Measurements from ENCODE around the gene DYNLT2B.

DYNLT2B gene

DNA sequence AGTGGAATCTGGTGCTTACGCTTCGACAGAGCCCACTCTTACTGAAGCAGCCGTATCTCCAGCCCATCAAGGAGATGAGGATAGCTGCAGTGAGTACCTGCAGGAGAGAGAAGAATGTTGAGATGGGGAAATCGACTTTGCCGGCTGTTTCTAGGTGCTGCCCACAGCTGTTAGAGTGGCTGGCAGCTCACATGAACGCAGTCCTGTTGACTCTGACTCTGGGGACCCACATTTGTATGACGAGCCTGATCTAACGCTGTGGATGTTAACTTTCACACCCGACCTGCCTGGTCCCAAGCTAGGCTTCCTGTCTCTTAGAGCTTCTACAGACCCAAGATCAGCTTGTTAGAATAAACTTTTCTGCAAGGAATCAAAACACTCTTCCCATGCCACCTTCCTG is 8.9 kb upstream of the DYNLT2B start:
- H4K20me1 ChIP-seq (ENCODE audit: insufficient read depth, low read length), result no peaks in the 10 kb centered on the region
- H3K9me3 ChIP-seq (ENCODE audit: low read length), result no peaks in the 10 kb centered on the region
- H3K4me1 ChIP-seq (ENCODE audit: insufficient read depth, low read length, severe bottlenecking), result no peaks in the 10 kb centered on the region
- H2AFZ ChIP-seq (ENCODE audit: low read length), result no peak overlapping the region
- H3K79me2 ChIP-seq (ENCODE audit: insufficient read depth, low read length), result no peaks in the 10 kb centered on the region
- H3K4me3 ChIP-seq (ENCODE audit: low read depth, low read length, poor library complexity, severe bottlenecking), result no peak overlapping the region
- H3K9me2 ChIP-seq (ENCODE audit: low read depth, low read length), result no peaks in the 10 kb centered on the region
- no peaks in the 10 kb centered on the region; the same call in 1 of the 2 replicates for H3K27me3 ChIP-seq (ENCODE audit: insufficient read depth, low read length)
- H3K27ac ChIP-seq (ENCODE audit: low read depth, low read length, poor library complexity, severe bottlenecking), result no peak overlapping the region
- no peak overlapping the region for H3K4me2 ChIP-seq (ENCODE audit: low read length)
- no peaks in the 10 kb centered on the region for H3K36me3 ChIP-seq (ENCODE audit: insufficient read depth, low read length)
- no peak overlapping the region for H3K9ac ChIP-seq (ENCODE audit: low read length)
- TF ChIP-seq, protein P1, sequence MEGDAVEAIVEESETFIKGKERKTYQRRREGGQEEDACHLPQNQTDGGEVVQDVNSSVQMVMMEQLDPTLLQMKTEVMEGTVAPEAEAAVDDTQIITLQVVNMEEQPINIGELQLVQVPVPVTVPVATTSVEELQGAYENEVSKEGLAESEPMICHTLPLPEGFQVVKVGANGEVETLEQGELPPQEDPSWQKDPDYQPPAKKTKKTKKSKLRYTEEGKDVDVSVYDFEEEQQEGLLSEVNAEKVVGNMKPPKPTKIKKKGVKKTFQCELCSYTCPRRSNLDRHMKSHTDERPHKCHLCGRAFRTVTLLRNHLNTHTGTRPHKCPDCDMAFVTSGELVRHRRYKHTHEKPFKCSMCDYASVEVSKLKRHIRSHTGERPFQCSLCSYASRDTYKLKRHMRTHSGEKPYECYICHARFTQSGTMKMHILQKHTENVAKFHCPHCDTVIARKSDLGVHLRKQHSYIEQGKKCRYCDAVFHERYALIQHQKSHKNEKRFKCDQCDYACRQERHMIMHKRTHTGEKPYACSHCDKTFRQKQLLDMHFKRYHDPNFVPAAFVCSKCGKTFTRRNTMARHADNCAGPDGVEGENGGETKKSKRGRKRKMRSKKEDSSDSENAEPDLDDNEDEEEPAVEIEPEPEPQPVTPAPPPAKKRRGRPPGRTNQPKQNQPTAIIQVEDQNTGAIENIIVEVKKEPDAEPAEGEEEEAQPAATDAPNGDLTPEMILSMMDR (IDR thresholded peaks at IDR 0.05; ENCODE audit: low read length), result no peak
- TF ChIP-seq EZH2 (IDR thresholded peaks at IDR 0.05; ENCODE audit: borderline replicate concordance, low read length), result no peak
- no peaks in the 10 kb centered on the region for H3F3A ChIP-seq (ENCODE audit: insufficient read depth, low read length)

DNA sequence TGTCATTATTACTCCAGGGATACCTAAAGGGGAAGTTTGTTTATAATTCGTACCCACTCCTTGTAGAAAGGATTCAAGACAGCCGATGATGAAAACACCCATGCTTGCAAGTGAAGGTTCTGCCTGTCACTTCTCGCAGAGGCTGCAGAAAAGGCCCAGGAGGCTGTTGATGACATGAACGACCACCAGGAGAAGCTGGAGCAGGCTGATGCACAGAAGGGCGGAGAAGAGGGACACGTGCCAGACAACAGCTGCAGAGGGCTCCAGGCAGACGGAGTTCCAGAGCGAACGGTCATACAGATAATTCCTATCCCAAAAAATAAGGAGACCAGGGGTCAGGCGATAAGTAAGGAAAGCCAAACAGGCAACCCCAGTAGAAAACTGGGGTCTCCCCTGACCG is 5.7 kb upstream of the DYNLT2B start:
- TF ChIP-seq, protein P1 (IDR thresholded peaks at IDR 0.05; ENCODE audit: low read length), result peak; percentile 30; the same call in 1 of the 2 replicates
- no peak for TF ChIP-seq EZH2 (IDR thresholded peaks at IDR 0.05; ENCODE audit: borderline replicate concordance, low read length)
- Histone ChIP-seq H3K4me3 (ENCODE audit: low read depth, low read length, poor library complexity, severe bottlenecking) (no peak overlapping the region), H3K4me1 (ENCODE audit: insufficient read depth, low read length, severe bottlenecking) (no peaks in the 10 kb centered on the region), H4K20me1 (ENCODE audit: insufficient read depth, low read length) (no peaks in the 10 kb centered on the region), H2AFZ (ENCODE audit: low read length) (no peak overlapping the region), H3F3A (ENCODE audit: insufficient read depth, low read length) (no peaks in the 10 kb centered on the region), H3K9me3 (ENCODE audit: low read length) (no peaks in the 10 kb centered on the region), H3K9me2 (ENCODE audit: low read depth, low read length) (no peaks in the 10 kb centered on the region), H3K4me2 (ENCODE audit: low read length) (no peak overlapping the region), H3K27me3 (ENCODE audit: insufficient read depth, low read length) (no peaks in the 10 kb centered on the region; the same call in 1 of the 2 replicates), H3K9ac (ENCODE audit: low read length) (no peak overlapping the region), H3K36me3 (ENCODE audit: insufficient read depth, low read length) (no peaks in the 10 kb centered on the region), H3K79me2 (ENCODE audit: insufficient read depth, low read length) (no peaks in the 10 kb centered on the region), H3K27ac (ENCODE audit: low read depth, low read length, poor library complexity, severe bottlenecking) (no peak overlapping the region)

DNA sequence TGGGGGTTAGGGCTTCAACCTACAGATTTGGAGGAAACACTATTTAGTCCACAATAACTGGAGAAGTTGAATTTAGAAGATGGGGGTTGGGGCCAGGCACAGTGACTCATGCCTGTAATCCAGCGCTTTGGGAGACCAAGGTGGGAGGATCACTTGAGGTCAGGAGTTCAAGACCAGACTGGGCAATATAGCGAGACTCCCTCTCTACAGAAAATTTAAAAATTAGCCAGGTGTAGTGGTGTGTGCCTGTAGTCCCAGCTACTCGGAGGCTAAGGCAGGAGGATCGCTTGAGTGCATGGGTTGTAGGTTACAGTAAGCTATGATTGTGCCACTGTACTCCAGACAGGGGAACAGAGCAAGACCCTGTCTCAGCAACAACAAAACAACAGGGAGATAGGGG is 5.0 kb upstream of the DYNLT2B start:
- Histone ChIP-seq H3K4me3 (ENCODE audit: low read depth, low read length, poor library complexity, severe bottlenecking) (no peak overlapping the region), H3K9me3 (ENCODE audit: low read length) (no peaks in the 10 kb centered on the region), H3K36me3 (ENCODE audit: insufficient read depth, low read length) (no peaks in the 10 kb centered on the region), H4K20me1 (ENCODE audit: insufficient read depth, low read length) (no peaks in the 10 kb centered on the region), H3K27me3 (ENCODE audit: insufficient read depth, low read length) (no peaks in the 10 kb centered on the region; the same call in 1 of the 2 replicates), H3K9ac (ENCODE audit: low read length) (no peak overlapping the region), H3K27ac (ENCODE audit: low read depth, low read length, poor library complexity, severe bottlenecking) (no peak overlapping the region), H3F3A (ENCODE audit: insufficient read depth, low read length) (no peaks in the 10 kb centered on the region), H3K9me2 (ENCODE audit: low read depth, low read length) (no peaks in the 10 kb centered on the region), H3K4me2 (ENCODE audit: low read length) (no peak overlapping the region), H3K4me1 (ENCODE audit: insufficient read depth, low read length, severe bottlenecking) (no peaks in the 10 kb centered on the region), H2AFZ (ENCODE audit: low read length) (no peak overlapping the region), H3K79me2 (ENCODE audit: insufficient read depth, low read length) (no peaks in the 10 kb centered on the region)
- TF ChIP-seq EZH2 (IDR thresholded peaks at IDR 0.05; ENCODE audit: borderline replicate concordance, low read length), result no peak
- TF ChIP-seq, protein P1 (IDR thresholded peaks at IDR 0.05; ENCODE audit: low read length), result no peak
